Measurements from ENCODE around the gene RAET1G.
A peak's percentile ranks its signal among the peaks of the same experiment; 100 is the strongest.
"Not testable (repeated sequence)": the region's sequence is repeated elsewhere in the genome, so short reads cannot be mapped to it uniquely, and the experiment has no call there.

Gene RAET1G

DNA sequence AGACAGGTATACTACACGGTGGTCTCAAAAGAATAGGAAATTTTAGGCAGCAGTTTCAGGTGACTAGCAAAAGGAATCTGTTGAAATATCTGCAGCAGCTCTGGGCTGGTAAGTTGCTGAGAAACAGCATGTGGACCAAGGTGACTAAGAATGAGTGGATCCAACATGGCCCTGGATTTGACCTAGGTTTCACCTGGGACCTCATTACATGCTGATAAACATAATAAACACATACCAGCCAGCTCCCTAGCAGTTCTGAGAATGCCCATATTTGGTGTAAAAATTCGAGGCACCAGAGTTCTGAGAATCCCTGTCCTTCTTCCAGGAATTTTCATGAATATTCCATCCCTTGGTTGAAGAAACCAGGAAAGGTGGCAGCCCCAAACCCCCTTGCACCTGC is 30.5 kb upstream of the RAET1G start:
- DNase-seq, result peak; percentile 3

DNA sequence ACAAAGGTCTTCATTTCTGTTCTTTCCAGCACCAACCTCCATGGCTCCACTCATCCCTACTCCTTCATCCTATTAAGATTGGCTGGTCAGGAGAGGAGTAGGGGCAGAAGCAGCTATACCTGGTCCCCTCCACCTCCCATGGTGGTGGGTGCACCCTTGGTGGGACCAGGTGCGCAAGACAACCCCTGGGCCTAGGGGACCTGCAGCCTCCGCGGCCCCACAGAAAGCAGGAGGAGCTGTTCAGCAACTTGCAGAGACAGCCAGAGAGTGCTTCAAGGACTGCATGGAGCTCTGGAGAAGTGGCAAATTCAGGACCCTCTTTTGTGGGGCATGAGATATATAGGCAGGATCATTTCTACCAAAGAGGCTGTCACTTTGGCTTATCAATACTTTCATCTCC is 28.7 kb upstream of the RAET1G start:
- DNase-seq, result no peak

DNA sequence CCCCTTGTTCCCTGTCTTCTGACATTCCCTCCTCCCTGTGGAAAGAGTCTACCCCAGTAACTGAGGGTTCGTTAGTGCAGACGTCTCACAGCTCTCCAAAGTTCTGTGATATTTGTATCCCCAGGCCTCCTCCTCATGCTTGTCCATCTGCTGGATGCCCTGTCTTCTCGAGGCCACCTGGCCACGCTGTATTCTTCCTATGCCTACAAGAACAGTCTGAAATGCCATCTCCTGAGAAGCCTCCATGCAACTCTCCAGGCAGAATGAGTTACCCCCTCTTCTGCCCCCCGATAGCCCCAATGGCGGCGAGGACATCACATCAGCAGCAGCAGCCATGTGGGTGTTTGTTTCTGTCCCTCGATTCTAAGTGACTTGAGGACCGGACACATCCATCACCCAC is 28.2 kb upstream of the RAET1G start:
- no peak for DNase-seq

DNA sequence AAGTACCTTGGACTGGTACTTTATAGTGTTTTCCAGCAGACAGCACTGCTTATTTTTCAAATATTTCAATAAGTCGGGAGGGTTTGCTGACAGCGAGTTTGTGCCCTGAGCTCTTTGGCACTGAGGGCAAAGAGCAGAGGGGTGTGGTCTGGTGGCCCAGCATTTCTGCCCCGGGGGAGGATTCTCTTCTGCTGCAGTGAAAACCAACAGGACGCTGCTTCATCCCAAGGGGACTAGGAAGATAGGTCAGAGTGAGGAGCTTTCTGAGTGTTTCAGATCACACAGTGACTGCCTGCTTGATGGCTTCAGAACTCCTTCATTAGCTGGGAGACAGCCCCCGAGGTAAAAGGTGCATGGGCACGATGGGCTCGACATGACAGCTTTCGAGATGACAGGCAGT is 27.5 kb upstream of the RAET1G start:
- no peak for DNase-seq

DNA sequence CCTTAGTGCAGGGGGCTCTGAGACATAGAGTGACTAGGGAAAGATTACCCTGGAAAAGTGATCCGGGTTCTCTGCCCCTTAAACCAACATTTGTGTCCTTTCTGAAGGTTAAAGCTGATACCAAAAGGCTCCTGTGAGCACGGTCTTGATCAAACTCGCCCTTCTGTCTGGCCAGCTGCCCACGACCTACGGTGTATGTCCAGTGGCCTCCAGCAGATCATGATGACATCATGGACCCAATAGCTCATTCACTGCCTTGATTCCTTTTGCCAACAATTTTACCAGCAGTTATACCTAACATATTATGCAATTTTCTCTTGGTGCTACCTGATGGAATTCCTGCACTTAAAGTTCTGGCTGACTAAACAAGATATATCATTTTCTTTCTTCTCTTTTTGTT is 25.7 kb upstream of the RAET1G start:
- no peak for DNase-seq

DNA sequence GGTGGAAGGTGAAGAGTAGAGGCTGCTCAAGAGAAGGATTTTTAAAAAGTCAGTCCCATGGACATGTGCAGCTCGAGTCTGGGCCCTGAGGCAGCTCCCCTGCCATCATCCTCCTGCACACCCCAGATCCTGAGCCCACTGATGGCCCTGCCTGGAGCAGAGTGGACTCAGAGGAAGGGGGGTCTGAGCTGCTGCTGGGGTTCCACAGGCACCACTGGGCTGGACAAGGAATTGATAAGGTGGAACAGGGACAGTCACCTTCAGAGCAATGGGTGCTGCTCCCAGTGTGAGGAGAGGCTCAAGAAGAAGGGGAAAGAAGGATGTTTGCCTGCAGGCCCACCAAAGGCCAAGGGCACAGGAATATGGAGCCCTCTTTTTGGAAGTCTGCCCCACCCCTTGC is 25.1 kb upstream of the RAET1G start:
- no peak for DNase-seq

DNA sequence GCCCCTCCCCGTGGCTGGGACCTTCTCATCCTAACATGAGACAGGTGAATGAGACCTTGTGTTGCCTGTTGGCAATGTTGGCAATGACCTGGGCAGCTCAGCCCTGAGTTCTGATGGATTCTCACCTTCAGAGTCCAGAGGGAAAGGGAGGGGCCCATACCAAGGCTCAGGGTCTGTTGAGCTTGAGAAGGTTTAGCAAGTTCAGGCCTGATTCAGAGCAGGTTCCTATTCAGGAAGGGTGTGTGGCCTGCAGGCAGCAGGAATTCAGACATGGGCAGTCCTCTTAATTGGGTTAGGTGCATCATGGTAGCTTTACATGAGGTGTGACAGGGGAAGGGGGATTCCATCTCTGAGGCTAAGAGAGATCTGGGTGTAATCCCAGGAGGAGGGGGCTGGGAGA is 24.6 kb upstream of the RAET1G start:
- not testable (repeated sequence) for DNase-seq

GRCh38 chr6:149946631-149947030 is 23.7 kb upstream of the RAET1G start:
- not testable (repeated sequence) for DNase-seq

GRCh38 chr6:149945276-149945675 is 22.4 kb upstream of the RAET1G start:
- DNase-seq, result not testable (repeated sequence)

DNA sequence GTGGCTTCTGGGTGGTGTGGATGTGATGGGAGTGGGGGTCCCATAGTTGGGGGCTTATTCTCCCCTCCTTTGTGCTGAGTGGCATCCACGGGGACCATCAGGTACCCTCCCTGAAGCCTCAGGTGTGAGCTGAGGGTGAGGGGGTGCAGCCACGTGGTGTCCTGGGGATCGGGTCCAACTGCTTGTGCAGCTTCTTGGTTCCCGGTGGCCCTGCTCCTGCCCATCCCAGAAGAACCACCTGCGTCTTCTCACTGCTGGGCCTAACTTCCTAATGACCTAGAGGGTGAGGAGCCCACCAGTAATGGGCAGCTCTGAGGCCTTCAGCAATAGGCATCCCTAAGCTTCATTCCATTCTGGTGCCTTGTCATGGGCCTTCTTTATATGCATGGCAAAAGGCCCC is 20.4 kb upstream of the RAET1G start:
- not testable (repeated sequence) for DNase-seq

DNA sequence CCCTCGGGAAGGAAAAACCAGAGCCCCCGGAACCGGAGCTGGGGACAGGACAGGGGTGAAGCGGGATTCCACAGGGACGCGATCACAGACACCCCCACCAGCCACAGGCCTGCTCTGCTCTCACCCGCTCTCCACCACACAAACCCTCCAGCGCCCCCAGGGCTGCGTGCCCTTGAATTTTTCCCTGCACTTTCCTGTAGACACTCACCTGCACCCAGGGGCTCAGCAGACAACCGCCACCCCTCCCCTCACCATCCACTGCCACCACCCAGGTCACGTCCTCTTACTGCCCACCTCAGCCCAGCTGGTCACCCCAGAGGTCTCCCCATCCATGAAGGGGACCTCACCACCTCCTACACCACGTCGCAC is 19.5 kb upstream of the RAET1G start:
- DNase-seq, result no peak

DNA sequence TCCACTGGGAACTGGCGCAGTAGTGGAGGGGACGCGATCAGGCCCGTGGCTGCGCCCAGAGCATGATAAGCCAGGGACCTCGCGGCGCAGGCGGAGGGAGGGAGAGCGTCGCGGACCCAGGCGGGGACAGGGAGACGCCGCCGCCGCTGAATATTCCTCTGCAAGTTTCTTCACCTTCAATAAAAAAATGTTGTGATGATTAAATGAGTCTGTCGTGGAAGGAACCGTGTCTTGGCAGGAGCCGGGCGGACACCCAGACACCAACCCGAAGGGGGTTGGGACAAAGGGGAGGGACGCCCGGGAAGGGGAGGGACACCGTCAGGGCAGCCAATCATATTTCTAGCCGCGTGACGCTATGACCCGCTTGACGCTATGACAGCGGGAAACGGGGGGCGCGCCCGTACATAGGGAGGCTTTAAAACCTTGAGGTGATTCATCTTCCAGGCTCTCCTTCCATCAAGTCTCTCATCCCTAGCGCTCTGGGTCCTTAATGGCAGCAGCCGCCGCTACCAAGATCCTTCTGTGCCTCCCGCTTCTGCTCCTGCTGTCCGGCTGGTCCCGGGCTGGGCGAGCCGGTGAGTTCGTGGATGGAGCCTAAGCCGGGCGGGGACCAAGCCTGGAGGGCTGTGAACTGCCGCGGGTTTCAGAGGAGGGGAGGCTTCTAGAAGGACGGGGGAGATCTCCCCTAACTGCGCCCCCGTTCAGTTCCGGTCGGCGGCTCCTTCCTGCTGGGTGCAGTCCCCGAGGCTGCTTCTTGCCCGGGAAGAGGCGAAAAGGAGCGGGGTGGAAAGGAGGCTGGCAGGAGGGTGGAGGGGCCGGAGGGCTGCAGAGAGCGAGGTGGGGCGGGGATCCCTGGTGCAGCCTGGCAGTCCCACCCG is 18.9 kb upstream of the RAET1G start, which contains the start of gene ULBP2:
Gene ULBP2, plus strand, starts transcription at position 432 of the 878 bp plus-strand sequence. Its CDS starts 59 bp downstream, at position 491.
- DNase-seq, result peak; percentile 95

DNA sequence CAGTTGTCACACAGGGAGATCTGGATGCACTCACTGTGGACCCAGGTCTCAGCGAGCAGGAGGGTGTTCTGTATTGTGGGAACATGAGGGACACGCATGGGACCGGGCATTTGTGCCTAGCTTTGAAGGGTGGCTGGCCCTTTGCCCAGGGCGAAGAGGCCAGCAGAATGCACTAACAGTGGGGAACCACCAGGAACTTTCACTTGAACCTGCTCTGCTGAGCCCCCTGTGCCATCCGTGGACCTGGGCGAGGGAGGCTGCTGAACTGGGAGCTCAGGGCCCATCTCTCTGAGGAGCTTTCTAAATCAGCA is 17.7 kb upstream of the RAET1G start:
- DNase-seq, result no peak

- no peak for DNase-seq
Measured at GRCh38 chr6:149939909-149940671, 17.2 kb upstream of the RAET1G start.

GRCh38 chr6:149939356-149939648 is 16.4 kb upstream of the RAET1G start:
- DNase-seq, result no peak

DNA sequence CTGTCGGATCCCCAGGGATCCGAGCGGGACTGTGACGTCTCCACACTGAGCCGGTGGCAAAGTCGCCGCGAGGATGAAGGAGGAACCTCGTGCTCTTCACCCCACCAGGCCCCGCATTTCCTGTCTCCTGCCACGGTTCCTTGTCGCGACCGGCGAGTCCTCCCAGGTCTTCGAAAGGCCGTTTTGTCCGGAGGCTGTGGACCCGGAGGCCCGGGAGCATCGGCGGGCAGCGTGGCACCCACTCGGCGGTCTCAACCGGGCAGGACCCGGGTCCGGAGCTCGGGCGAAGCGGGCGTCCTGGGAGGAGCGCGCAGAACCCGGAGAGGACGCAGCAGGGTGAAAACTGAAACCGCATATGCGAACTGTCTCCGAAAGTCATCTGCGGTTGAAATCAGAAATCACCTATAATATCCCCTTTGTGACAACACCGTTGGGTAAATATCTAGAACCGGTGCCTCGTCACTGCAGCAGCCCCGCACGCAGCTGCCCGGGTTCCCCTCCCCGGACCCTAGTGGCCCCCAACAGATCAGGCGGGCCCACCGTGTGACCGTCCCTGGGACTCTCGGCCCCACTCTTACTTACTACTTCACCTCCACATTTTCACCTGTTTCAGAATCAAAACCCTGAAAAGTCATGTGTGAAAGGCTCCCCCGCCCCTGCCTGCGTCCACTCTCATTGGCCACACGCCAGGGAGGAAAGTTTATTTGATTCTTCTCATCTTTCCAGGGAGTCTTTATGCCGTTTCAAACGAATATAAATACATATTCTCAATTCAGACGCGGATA is 15.8 kb upstream of the RAET1G start:
- DNase-seq, result peak; percentile 10

DNA sequence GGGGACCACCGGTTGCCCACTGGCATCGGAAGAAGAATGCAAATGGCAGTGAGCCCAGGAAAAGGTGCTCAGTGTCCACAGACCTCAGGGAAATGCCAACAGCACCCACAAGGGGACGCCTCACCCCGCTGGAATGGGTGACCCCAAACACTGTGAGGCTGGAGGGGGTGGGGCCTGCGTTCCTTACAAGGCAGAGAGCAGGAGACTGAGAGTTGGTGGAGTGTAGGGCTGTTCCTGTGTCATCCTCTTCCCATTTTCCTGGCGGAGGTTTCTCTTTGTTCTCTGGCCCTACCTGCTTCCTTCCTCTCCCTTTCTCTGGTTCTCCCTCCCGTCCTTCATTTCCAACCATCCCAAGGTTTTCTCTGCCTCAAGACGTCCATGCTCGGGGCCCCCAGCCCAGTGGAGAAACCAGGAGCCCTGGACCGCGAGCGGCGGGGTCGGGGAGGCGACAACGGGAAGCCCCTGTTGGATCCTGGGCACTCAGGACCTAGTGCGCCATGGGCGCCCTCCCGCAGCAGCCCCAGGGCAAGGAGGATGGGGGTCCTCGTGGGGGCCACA is 15.2 kb upstream of the RAET1G start:
- not testable (repeated sequence) for DNase-seq

DNA sequence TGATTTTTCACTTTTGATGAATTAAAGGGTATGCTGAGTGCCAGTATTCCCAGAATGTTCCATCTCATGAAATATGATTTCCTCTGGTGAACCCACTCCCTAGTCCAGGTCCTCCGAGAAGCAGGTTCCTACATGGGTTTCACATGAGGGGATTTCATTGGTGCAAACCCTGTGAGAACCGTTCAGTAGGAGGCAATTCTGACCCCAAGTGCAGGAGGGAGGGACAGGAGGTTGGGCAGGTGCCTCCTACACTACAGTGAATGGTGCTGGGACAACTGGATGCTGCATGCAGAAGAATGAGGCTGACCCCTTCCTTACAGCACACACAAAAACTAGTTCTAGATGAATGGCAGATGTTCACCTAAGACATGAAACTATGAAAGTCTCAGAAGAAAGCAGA is 13.8 kb upstream of the RAET1G start:
- no peak for DNase-seq

GRCh38 chr6:149935668-149936067 is 12.7 kb upstream of the RAET1G start:
- no peak for DNase-seq

DNA sequence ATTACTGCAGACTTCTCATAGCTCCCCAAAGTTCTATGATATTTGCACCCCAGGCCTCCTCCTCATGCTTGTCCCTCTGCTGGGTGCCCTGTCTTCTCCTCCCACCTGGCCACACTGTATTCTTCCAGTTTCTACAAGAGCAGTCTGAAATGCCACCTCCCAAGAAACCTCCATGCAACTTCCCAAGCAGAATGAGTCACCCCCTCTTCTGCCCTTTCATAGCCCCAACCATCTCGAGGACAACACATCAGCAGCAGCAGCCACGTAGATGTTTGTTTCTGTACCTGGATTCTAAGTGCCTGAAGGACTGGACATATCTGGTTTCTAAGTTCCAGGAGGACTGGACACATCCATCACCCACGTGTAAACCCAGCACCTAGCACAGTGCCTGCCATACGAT is 12.3 kb upstream of the RAET1G start:
- DNase-seq, result no peak

- DNase-seq, result peak; percentile 65
Measured at GRCh38 chr6:149934249-149935156, 11.6 kb upstream of the RAET1G start.

DNA sequence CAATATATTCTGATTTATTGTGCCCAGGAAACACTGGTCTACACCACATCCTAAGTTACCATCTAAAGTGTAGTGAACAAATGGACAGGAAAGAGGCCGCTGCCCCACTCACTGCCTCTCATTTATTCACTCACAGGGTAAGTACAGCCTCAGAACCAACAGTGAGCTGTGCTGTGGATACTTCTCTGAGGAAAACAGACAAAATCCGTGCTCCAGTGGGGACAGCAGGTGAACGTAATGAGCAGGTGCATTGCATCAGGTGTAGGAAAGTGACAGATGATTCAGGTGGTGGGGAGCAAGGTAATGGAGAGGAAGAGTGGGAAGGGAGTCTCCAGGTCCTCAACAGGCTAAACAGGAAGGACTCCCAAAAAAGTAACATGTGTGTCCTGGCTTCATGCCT is 10.5 kb upstream of the RAET1G start:
- no peak for DNase-seq

Measured in HCEC 1CT (cell line).